ENCODE results near the gene FBXL12.
"Not testable (repeated sequence)": the region's sequence is repeated elsewhere in the genome, so short reads cannot be mapped to it uniquely, and the experiment has no call there.

FBXL12 gene

GRCh38 chr19:9839415-9839814 lies 20.5 kb upstream of the FBXL12 start:
- no peak for DNase-seq (ENCODE audit: low read depth)

- DNase-seq (ENCODE audit: low read depth), result no peak
Observed at GRCh38 chr19:9838324-9838723, 19.4 kb upstream of the FBXL12 start.

- DNase-seq (ENCODE audit: low read depth), result peak; percentile 15
Observed at GRCh38 chr19:9836021-9836420, 17.1 kb upstream of the FBXL12 start.

- DNase-seq (ENCODE audit: low read depth), result no peak
Observed at GRCh38 chr19:9835507-9835949, 16.6 kb upstream of the FBXL12 start.

GRCh38 chr19:9834726-9835506 lies 16.0 kb upstream of the FBXL12 start, which contains the start of gene PIN1:
Gene PIN1, plus strand, starts transcription at chr19:9835318. Its CDS starts 27 bp downstream, at chr19:9835345.
- peak; percentile 98 for DNase-seq (ENCODE audit: low read depth)

- no peak for DNase-seq (ENCODE audit: low read depth)
Observed at GRCh38 chr19:9834307-9834725, 15.4 kb upstream of the FBXL12 start.

- no peak for DNase-seq (ENCODE audit: low read depth)
Observed at GRCh38 chr19:9828551-9829063, 9.7 kb upstream of the FBXL12 start.

GRCh38 chr19:9827289-9828238 lies 8.7 kb upstream of the FBXL12 start, which contains the start of gene UBL5:
Gene UBL5, plus strand, starts transcription at chr19:9827918. Its CDS starts 420 bp downstream, at chr19:9828338.
- peak; percentile 74 for DNase-seq (ENCODE audit: low read depth)

- no peak for DNase-seq (ENCODE audit: low read depth)
Observed at GRCh38 chr19:9823816-9824215, 4.9 kb upstream of the FBXL12 start.

- not testable (repeated sequence) for DNase-seq (ENCODE audit: low read depth)
Observed at GRCh38 chr19:9820034-9820433, 1.2 kb upstream of the FBXL12 start.

- no peak for DNase-seq (ENCODE audit: low read depth)
Observed at GRCh38 chr19:9819596-9819909, 674 bp upstream of the FBXL12 start.

- no peak for DNase-seq (ENCODE audit: low read depth)
Observed at GRCh38 chr19:9818175-9818733, 625 bp downstream of the FBXL12 start.

- no peak for DNase-seq (ENCODE audit: low read depth)
Observed at GRCh38 chr19:9811139-9811538, 7.7 kb downstream of the FBXL12 start.

- no peak for DNase-seq (ENCODE audit: low read depth)
Observed at GRCh38 chr19:9808855-9809824, 9.7 kb downstream of the FBXL12 start.

- DNase-seq (ENCODE audit: low read depth), result no peak
Observed at GRCh38 chr19:9806803-9807202, 12.1 kb downstream of the FBXL12 start.

GRCh38 chr19:9801976-9802375 lies 16.9 kb downstream of the FBXL12 start:
- no peak for DNase-seq (ENCODE audit: low read depth)

- no peak for DNase-seq (ENCODE audit: low read depth)
Observed at GRCh38 chr19:9799162-9799561, 19.7 kb downstream of the FBXL12 start.

- no peak for DNase-seq (ENCODE audit: low read depth)
Observed at GRCh38 chr19:9797871-9798270, 21.0 kb downstream of the FBXL12 start.

GRCh38 chr19:9796113-9796773 lies 22.6 kb downstream of the FBXL12 start:
- peak; percentile 84 for DNase-seq (ENCODE audit: low read depth)

- DNase-seq (ENCODE audit: low read depth), result peak; percentile 18
Observed at GRCh38 chr19:9793071-9793591, 25.7 kb downstream of the FBXL12 start.
